HFF-Myc (cell line): ENCODE measurements around the gene TSPAN18.

Source experiments
- DNase-seq: peaks from one replicate; pipeline ENCODE4 v3.0.0-alpha.2; 2011; ENCODE audit warnings: low read depth; ENCODE audit errors: extremely low read depth
- H3K4me3 ChIP-seq: replicated peaks from 2 replicates; pipeline ENCODE4 v1.5.1; 2011; ENCODE audit warnings: low read depth, mild to moderate bottlenecking, control low read depth, low read length
- CTCF ChIP-seq: IDR thresholded peaks from 2 replicates; pipeline ENCODE4 v1.5.1; 2012; ENCODE audit warnings: mild to moderate bottlenecking, low read depth, low read length, control low read depth; ENCODE audit errors: missing control alignments

TSPAN18 gene

DNA sequence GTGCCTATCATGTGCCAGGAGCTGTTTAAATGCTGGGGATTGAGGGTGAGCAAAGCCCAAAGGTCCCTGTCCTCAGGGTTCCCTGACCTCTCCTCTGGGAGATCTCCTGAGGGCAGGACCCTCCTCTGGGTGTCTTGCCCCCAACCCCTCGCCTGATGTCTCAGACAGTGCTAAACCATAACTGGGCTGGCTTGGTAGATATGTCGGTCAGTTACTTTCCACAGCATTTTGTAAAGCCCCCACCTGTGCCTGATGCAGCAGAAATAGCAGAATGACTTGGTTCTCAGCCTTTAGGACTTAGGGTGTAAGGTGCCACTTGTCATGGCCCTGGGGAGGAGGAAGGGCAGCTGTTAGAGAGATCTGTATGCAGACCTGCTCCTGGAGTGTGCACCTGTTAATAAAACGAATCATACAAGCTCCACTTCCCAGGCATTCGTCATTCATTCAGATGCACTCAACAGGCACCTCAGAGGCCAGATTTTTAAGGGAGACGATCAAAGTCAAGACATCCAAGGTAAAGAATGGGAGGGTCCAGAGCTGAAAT lies 135.9 kb downstream of the TSPAN18 start:
- DNase-seq: no peak
- TF ChIP-seq CTCF: no peak
- no peak overlapping the region for H3K4me3 ChIP-seq

- TF ChIP-seq CTCF: no peak
- no peak for DNase-seq
- H3K4me3 ChIP-seq: no peak overlapping the region
Measured at GRCh38 chr11:44863231-44863630, 136.5 kb downstream of the TSPAN18 start.

- TF ChIP-seq CTCF: no peak
- no peak overlapping the region for H3K4me3 ChIP-seq
- DNase-seq: no peak
Measured at GRCh38 chr11:44865866-44866272, 139.1 kb downstream of the TSPAN18 start.

DNA sequence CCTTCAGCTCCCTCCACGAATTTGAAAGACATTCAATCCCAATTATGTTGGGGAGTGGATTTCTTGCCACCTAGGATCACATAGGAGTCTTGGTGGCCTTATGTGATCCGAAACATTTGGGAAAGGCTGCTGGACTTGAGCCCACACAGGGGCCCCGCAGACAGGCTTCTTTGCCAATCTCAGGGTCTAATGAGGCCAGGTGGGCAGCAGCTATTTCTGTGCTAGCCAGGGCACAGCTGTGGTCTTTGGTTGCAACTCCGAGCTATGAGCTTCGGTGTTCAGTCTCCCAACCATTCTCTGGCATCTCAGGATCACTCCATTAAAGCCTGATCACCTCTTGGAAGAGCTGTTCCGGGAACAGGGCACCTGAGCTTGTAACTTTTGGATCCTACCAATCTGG lies 139.5 kb downstream of the TSPAN18 start:
- no peak for TF ChIP-seq CTCF
- DNase-seq: no peak
- no peak overlapping the region for H3K4me3 ChIP-seq

DNA sequence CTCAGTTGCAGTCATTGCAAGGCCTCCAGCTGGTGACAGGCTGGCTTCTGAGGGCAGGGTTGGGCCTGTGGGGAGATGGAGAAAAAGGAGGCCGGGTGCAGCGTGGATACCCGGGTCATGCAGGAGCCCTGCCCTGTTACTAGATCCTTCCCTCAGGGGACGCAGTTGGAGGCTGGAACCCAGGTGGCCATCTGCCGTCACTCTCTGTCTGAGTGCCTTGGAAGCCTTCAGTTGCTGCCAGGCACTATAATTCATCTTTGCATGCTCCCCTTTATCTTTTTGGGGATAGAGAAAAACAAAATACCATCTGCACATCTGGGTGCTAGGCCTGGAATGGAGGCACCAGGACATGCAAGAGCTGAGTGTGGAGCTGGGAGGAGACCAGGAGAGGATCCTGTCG lies 141.3 kb downstream of the TSPAN18 start:
- DNase-seq: no peak
- TF ChIP-seq CTCF: no peak
- no peak overlapping the region for H3K4me3 ChIP-seq

DNA sequence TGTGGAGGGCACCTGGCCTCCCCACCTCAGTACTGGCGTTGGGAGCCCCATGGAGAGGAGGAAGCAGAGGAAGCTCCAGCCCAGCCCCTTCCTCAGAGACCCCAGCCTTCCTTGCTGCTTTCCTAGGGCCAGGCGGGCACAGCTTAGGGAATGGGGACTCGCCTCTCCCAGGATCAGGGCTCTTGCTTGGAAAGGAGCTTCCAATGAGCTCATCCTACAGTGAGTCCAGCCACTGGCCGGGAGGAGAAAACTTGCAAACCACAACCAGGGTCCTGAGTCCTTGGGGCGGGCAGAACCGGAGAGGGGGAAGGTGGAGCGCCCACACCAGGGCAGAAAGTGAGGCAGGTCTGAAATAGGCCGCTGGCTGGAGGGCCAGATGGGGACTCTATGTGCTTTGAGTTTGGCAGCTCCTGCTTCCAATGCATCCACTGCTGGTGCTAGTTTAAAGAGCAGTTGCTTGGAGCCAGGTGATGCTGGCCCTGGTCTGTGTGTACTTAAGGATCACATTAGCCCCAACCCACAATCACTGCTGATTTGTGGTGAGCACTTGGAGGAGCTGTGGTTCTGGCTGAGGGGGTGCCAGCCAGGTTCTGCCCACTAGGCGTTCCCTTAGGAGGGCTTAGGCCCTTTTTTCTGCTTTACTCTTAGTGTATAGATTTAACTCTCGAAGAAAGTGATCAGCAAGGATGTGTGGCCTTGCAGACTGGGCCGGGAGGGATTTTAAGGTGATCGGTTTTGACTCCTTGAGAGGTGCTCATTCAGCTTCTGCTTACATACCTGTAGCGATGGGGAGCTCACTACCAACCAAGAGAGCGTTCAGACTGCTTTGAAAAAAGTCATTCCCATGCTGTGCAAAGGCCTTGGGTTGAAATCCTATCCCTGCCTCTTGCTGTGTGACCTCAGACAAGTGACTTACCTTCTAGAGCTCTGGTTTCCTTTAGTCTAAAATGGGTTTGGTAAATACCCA lies 142.0 kb downstream of the TSPAN18 start:
- no peak for DNase-seq
- TF ChIP-seq CTCF: no peak
- no peak overlapping the region for H3K4me3 ChIP-seq
